Astrocyte (in vitro differentiated cells and primary cell): ENCODE results near the gene MMAB.

ENCODE experiments used
- EZH2 ChIP-seq: IDR thresholded peaks from 2 replicates; pipeline ENCODE4 v1.6.1; 2012; ENCODE audit warnings: mild to moderate bottlenecking, low read length, inconsistent platforms; ENCODE audit not compliant: insufficient read depth
- TF ChIP-seq, protein P1 (sequence below): IDR thresholded peaks from 2 replicates; pipeline ENCODE4 v1.5.1; 2011; ENCODE audit warnings: low read depth, mild to moderate bottlenecking, inconsistent platforms, low read length, moderate library complexity; ENCODE audit not compliant: insufficient read depth

DNA sequence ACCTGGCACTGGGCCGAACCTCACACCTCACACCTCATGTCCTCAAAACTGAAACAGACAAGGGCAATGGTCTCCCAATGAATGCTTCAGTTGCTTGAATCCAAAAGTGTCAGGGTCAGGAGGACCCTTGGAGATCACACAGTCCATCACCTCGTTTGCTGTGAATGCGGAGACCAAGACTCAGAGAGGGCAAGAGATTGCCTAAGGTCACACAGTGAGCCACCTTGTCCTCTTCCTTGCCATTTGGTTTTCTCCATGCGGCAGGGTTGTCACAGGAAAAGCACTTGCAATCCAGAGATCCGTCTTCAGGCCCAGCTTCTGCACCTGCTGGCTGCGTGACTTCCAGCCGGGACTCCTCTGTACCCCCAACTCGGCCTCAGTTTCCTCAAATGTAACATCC lies 28.3 kb upstream of the MMAB start:
- TF ChIP-seq, protein P1, sequence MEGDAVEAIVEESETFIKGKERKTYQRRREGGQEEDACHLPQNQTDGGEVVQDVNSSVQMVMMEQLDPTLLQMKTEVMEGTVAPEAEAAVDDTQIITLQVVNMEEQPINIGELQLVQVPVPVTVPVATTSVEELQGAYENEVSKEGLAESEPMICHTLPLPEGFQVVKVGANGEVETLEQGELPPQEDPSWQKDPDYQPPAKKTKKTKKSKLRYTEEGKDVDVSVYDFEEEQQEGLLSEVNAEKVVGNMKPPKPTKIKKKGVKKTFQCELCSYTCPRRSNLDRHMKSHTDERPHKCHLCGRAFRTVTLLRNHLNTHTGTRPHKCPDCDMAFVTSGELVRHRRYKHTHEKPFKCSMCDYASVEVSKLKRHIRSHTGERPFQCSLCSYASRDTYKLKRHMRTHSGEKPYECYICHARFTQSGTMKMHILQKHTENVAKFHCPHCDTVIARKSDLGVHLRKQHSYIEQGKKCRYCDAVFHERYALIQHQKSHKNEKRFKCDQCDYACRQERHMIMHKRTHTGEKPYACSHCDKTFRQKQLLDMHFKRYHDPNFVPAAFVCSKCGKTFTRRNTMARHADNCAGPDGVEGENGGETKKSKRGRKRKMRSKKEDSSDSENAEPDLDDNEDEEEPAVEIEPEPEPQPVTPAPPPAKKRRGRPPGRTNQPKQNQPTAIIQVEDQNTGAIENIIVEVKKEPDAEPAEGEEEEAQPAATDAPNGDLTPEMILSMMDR: no peak
- no peak for TF ChIP-seq EZH2
